ENCODE measurements around the gene MAN2A1.

DNA sequence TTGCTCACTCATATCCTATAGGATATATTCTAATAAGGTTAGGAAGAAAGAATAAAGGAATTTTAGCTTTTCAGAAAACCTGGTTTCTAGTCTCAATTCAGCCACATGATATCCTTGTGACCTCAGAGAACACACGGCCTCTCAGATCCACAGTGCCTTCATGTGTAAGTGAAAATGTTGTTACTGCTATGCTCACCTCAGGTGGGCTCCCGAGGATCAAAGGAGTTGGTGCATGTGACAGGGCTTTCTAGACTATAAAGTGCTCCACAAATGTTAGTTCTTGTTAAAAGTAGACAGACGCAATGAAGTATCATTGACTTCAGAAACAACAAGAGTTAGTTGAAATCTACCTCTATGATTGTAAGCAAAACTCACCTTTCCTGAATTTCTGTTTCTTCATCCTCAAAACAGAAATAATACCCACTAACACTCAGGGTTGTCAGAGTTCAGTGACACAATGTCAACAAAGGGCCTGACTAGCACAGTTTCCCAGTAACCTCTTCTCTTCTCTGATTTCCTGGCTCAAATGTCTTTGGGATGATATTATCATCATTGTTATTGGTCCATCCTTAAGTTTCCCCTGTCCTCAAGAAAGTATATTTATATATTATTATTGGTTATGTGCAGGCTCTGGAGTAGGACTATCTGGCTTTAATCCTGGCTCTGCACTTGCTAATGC is 36.0 kb upstream of the MAN2A1 start:
- TF ChIP-seq ZFP36 (IDR thresholded peaks at IDR 0.05; ENCODE audit: borderline replicate concordance, partially characterized antibody) (no peak), MAZ (IDR thresholded peaks at IDR 0.05; ENCODE audit: borderline replicate concordance, low read depth, low read length) (no peak), EP300 (IDR thresholded peaks at IDR 0.05) (no peak), POLR2A (IDR thresholded peaks at IDR 0.05; ENCODE audit: low read length) (no peak)
- TF ChIP-seq, protein P1, sequence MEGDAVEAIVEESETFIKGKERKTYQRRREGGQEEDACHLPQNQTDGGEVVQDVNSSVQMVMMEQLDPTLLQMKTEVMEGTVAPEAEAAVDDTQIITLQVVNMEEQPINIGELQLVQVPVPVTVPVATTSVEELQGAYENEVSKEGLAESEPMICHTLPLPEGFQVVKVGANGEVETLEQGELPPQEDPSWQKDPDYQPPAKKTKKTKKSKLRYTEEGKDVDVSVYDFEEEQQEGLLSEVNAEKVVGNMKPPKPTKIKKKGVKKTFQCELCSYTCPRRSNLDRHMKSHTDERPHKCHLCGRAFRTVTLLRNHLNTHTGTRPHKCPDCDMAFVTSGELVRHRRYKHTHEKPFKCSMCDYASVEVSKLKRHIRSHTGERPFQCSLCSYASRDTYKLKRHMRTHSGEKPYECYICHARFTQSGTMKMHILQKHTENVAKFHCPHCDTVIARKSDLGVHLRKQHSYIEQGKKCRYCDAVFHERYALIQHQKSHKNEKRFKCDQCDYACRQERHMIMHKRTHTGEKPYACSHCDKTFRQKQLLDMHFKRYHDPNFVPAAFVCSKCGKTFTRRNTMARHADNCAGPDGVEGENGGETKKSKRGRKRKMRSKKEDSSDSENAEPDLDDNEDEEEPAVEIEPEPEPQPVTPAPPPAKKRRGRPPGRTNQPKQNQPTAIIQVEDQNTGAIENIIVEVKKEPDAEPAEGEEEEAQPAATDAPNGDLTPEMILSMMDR (IDR thresholded peaks at IDR 0.05) = no peak
